ENCODE results near the gene AZU1.
"Not testable (repeated sequence)": the region's sequence is repeated elsewhere in the genome, so short reads cannot be mapped to it uniquely, and the experiment has no call there.

Gene AZU1

GRCh38 chr19:831407-832369 lies 4.1 kb downstream of the AZU1 start:
- DNase-seq = no peak

- DNase-seq = no peak
Measured at GRCh38 chr19:834216-834615, 6.6 kb downstream of the AZU1 start.

- DNase-seq = no peak
Measured at GRCh38 chr19:835210-835810, 7.7 kb downstream of the AZU1 start.

GRCh38 chr19:840519-841206 lies 13.0 kb downstream of the AZU1 start, which contains the start of gene PRTN3:
PRTN3 (plus strand) TSS chr19:840999; CDS start chr19:841009, 10 bp downstream.
- peak in 1 of 2 donors; percentile 20 for DNase-seq

- not testable (repeated sequence) for DNase-seq
Measured at GRCh38 chr19:842802-843179, 15.2 kb downstream of the AZU1 start.

GRCh38 chr19:843180-843835 lies 15.7 kb downstream of the AZU1 start:
- DNase-seq = no peak

- DNase-seq = no peak
Measured at GRCh38 chr19:843836-844545, 16.4 kb downstream of the AZU1 start.

- DNase-seq = no peak
Measured at GRCh38 chr19:844546-844971, 16.9 kb downstream of the AZU1 start.

GRCh38 chr19:845707-846521 lies 18.3 kb downstream of the AZU1 start:
- no peak for DNase-seq

- DNase-seq = no peak
Measured at GRCh38 chr19:848386-848921, 20.8 kb downstream of the AZU1 start.

GRCh38 chr19:849195-849594 lies 21.6 kb downstream of the AZU1 start:
- DNase-seq = not testable (repeated sequence)

GRCh38 chr19:850221-850978 lies 22.8 kb downstream of the AZU1 start:
- no peak for DNase-seq

- no peak for DNase-seq
Measured at GRCh38 chr19:850979-851335, 23.3 kb downstream of the AZU1 start.

- DNase-seq = no peak
Measured at GRCh38 chr19:852136-853013, 24.7 kb downstream of the AZU1 start, which contains the start of gene ELANE. ELANE (plus strand) TSS chr19:852303; CDS start chr19:852329, 26 bp downstream.

- DNase-seq = no peak
Measured at GRCh38 chr19:853014-853585, 25.5 kb downstream of the AZU1 start.

- DNase-seq = not testable (repeated sequence)
Measured at GRCh38 chr19:853614-854220, 26.1 kb downstream of the AZU1 start.

- DNase-seq = no peak
Measured at GRCh38 chr19:854549-854948, 26.9 kb downstream of the AZU1 start.

GRCh38 chr19:855142-855541 lies 27.5 kb downstream of the AZU1 start:
- DNase-seq = no peak
